Measurements from ENCODE around the gene AKR1D1. TPM values are rescaled to one million over a fixed set of nuclear protein-coding genes. Genes with fewer than 3 reads are reported as not detected.

AKR1D1 gene
- total RNA-seq, 4 donors from 2014 or later, result 0.34 TPM; not detected in 3

DNA sequence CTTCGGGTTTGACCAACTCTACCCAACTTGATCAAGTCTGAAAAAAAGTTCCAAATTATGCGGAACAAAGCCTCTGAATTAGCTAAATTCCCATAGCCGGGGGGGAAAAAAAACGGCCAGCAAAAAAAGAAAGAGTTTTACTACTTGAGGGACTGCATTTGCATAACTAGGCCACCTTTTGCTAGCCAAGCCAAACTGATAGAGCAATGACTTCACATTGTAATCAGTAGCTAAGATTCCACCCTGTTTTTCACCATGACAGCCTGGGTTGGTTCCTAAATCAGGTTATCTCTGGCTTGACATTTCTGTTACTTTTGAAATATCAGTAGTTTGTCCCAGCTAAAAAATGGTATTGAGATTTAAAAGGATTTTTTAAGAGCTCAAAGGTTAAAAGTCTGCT is 43.0 kb upstream of the AKR1D1 start:
- TF ChIP-seq, protein P1, sequence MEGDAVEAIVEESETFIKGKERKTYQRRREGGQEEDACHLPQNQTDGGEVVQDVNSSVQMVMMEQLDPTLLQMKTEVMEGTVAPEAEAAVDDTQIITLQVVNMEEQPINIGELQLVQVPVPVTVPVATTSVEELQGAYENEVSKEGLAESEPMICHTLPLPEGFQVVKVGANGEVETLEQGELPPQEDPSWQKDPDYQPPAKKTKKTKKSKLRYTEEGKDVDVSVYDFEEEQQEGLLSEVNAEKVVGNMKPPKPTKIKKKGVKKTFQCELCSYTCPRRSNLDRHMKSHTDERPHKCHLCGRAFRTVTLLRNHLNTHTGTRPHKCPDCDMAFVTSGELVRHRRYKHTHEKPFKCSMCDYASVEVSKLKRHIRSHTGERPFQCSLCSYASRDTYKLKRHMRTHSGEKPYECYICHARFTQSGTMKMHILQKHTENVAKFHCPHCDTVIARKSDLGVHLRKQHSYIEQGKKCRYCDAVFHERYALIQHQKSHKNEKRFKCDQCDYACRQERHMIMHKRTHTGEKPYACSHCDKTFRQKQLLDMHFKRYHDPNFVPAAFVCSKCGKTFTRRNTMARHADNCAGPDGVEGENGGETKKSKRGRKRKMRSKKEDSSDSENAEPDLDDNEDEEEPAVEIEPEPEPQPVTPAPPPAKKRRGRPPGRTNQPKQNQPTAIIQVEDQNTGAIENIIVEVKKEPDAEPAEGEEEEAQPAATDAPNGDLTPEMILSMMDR (IDR thresholded peaks at IDR 0.05; ENCODE audit: low read depth), result no peak

DNA sequence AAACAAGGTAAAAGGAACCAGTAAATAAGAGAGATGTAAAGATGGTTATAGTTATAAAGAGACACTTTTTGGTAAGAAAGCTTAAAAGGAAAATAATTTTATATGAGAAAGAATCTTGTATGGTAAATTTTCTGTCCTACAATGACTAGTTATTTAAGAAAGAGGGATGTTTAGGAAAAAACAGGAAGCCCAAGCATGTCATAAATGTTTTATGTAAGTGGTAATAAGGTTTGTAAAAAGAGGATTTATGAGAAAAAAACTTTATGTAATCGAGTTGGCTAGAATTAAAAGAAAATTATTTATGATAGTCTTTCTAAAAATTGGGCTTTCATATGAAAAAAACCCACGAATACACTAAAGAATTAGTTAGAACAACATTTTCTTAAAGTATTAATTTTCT is 40.1 kb upstream of the AKR1D1 start:
- TF ChIP-seq, protein P1 (IDR thresholded peaks at IDR 0.05; ENCODE audit: low read depth), result no peak

DNA sequence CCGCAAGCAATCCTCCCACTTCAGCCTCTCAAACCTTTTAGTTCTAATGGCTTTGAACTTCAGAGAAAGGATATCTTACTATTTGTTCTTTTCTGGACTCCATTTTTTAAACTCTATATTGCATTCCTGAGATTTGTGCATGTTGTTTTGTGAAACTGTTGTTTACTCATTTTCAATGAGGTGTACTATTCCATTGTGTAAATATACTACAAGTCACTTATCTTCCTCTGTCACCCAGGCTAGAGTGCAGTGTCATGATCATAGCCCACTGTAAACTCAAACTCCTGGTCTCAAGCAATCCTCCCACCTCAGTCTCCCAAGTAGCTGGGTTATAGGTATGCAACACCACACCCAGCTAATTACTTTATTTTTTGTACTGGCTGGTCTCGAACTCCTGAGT is 31.4 kb upstream of the AKR1D1 start:
- TF ChIP-seq, protein P1 (IDR thresholded peaks at IDR 0.05; ENCODE audit: low read depth), result no peak

DNA sequence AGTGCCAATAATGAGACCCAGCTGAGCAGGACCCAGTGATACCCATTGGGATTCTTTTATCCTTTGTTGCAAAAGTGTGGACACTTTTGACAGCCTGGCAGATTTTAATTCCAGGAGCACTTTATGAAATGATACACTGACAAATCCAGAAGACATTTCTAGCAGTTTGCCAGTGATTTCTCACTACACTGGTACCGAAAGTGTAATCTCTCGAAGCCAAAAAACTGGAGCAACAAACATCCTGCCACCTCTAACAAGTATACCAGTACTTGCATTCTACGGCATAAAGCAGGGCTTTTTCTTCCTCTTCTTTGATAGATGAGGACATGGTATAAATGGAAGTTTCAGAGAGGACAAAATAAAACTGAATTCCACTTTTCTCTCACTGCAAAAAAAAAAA is 28.4 kb upstream of the AKR1D1 start:
- TF ChIP-seq, protein P1 (IDR thresholded peaks at IDR 0.05; ENCODE audit: low read depth), result no peak

DNA sequence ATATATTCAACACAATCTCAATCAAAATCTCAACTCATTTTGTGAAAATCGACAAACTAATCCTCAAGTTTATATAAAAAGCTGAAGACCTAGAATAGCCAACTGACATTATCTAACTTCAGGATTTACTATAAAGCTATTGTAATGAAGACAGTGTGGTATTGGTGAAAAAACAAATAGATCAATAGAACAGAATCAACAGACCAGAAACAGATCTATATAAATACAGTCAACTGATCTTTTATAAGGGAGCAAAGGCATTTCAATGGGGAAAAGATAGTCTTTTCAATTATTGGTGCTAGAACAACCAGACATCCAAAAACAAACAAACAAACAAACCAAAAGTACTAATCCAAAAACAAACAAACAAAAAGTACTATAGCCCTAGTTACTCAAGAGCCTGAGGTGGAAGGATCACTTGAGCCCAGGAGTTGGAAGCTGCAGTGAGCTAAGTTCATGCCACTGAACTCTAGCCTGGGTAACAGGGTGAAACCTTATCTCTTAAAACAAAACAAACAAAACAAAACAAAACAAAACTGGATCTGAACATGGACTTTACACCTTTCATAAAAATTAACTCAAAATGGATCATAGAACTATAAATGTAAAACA is 26.6 kb upstream of the AKR1D1 start:
- TF ChIP-seq, protein P1 (IDR thresholded peaks at IDR 0.05; ENCODE audit: low read depth), result no peak

DNA sequence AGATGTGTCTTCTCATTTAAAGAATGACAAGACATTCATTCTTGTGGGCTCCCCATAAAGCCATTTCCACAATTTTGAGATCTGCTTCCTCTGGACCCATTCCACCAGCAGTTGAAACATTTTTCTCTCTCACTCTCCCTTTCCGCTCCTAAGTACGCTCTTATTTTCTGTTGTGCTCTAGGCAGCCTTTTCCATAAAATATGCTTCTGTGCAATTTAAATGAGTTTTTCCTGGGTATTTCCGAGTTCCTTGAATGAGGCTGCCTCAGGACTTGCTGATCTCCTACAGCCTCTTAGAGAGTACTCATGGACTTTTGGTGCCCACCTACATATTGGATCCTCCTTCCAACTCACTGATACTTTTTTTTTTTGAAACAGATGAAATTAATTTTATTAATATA is 23.6 kb upstream of the AKR1D1 start:
- TF ChIP-seq, protein P1 (IDR thresholded peaks at IDR 0.05; ENCODE audit: low read depth), result no peak

DNA sequence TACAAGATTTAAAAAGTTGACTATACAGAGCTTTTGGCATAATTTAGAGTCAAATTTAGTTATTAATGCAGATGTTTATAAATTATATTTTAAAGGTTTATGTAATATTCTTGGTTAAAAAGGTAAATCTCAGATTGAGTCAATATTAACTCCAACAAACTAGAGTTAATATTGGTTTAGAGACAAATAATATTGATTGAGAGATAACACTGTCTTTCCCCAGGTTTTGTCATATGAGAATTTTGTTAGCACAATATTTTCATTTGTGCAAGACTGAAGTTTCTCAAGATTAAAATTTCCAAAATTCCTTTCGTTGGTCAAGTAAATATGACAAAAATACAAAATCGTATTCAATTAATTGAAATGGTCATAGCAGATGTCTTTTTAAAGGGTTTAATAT is 12.9 kb upstream of the AKR1D1 start:
- TF ChIP-seq, protein P1 (IDR thresholded peaks at IDR 0.05; ENCODE audit: low read depth), result no peak
